HepG2 (cell line): ENCODE data around the gene BRAT1. TPM values are rescaled to one million over a fixed set of nuclear protein-coding genes. Genes with fewer than 3 reads are reported as not detected.

Source experiments
- ATF7-NPFF ChIP-seq: sonication (generic); formaldehyde crosslinking; IDR thresholded peaks from 2 replicates; pipeline ENCODE4 v1.8.1; 2023; ENCODE audit warnings: mild to moderate bottlenecking, low read depth, missing genetic modification reagents, moderate library complexity
- HNRNPK ChIP-seq: fragments of 200-400 bp; formaldehyde crosslinking; IDR thresholded peaks from 2 replicates; pipeline ENCODE4 v1.6.1; 2018; ENCODE audit warnings: low read length, low read depth, moderate library complexity, mild to moderate bottlenecking; ENCODE audit not compliant: poor library complexity, severe bottlenecking
- MAFG ChIP-seq: sonication (generic); formaldehyde crosslinking; IDR thresholded peaks from 2 replicates; pipeline ENCODE4 v1.5.1; 2020; ENCODE audit warnings: mild to moderate bottlenecking, missing genetic modification reagents
- RBFOX2 ChIP-seq: fragments of 200-400 bp; formaldehyde crosslinking; IDR thresholded peaks from 2 replicates; pipeline ENCODE4 v1.6.1; 2017; ENCODE audit warnings: low read depth, mild to moderate bottlenecking, low read length
- ZNF205 ChIP-seq: IDR thresholded peaks from 2 replicates; pipeline ENCODE4 v1.6.1; 2018; ENCODE audit warnings: missing biosample characterization, missing genetic modification reagents
- ZNF460 ChIP-seq: sonication (generic); formaldehyde crosslinking; IDR thresholded peaks from 2 replicates; pipeline ENCODE4 v1.5.1; 2020; ENCODE audit warnings: missing genetic modification reagents, mild to moderate bottlenecking, borderline replicate concordance
- ZNF567 ChIP-seq: sonication (generic); formaldehyde crosslinking; IDR thresholded peaks from 2 replicates; pipeline ENCODE4 v1.8.1; 2023; ENCODE audit warnings: mild to moderate bottlenecking, missing genetic modification reagents, borderline replicate concordance
- ZNF598 ChIP-seq: sonication (generic); formaldehyde crosslinking; IDR thresholded peaks from 2 replicates; pipeline ENCODE4 v1.5.1; 2020; ENCODE audit warnings: mild to moderate bottlenecking, missing genetic modification reagents, borderline replicate concordance
- ZNF816 ChIP-seq: sonication (generic); formaldehyde crosslinking; IDR thresholded peaks from 2 replicates; pipeline ENCODE4 v1.8.0; 2022; ENCODE audit warnings: missing genetic modification reagents, mild to moderate bottlenecking, borderline replicate concordance
- polyA plus RNA-seq, 8 experiments: library from polyadenylated mRNA; depleted of rRNA in 3 of 8; stranded (reverse) in 7 of 8; unstranded in 1 of 8; fragments of >200 nt; fragmentation: Illumina TruSeq in 4 of 8; extraction: Trizol in 4 of 8; gene quantifications; 2 replicates each; pipeline versions ENCODE4 v1.2.1 to v1.2.3, GENCODE V29; 2011 to 2016; ENCODE audit warnings: low read depth in 4 of 8, missing spikeins in 1 of 8, mixed read lengths in 1 of 8; ENCODE audit not compliant: insufficient read depth in 1 of 8
- total RNA-seq, 5 experiments: library from RNA; depleted of rRNA; stranded (reverse); fragments of >200 nt; fragmentation: Illumina TruSeq; extraction: Trizol; gene quantifications; 2 replicates each; pipeline ENCODE4 v1.2.3, GENCODE V29; 2016; ENCODE audit warnings: low read depth in 1 of 5
- TF ChIP-seq, protein P1 (sequence below): sonication (generic); formaldehyde crosslinking; IDR thresholded peaks from 2 replicates; pipeline ENCODE4 v1.4.0; 2020; ENCODE audit warnings: missing genetic modification reagents
- TF ChIP-seq, protein P2 (sequence below): sonication (generic); formaldehyde crosslinking; IDR thresholded peaks from 2 replicates; pipeline ENCODE4 v1.5.0; 2020; ENCODE audit warnings: missing genetic modification reagents, mild to moderate bottlenecking, borderline replicate concordance
- TF ChIP-seq, protein P3 (sequence below): sonication (generic); formaldehyde crosslinking; IDR thresholded peaks from 2 replicates; pipeline ENCODE4 v1.4.0; 2020; ENCODE audit warnings: missing genetic modification reagents
- TF ChIP-seq, protein P4 (sequence below): sonication (generic); formaldehyde crosslinking; IDR thresholded peaks from 2 replicates; pipeline ENCODE4 v1.4.0; 2020; ENCODE audit warnings: missing genetic modification reagents, borderline replicate concordance
- TF ChIP-seq, protein P5 (sequence below): sonication (generic); formaldehyde crosslinking; IDR thresholded peaks from 2 replicates; pipeline ENCODE4 v1.5.0; 2020; ENCODE audit warnings: mild to moderate bottlenecking, missing genetic modification reagents

The BRAT1 gene
- total and polyA plus RNA-seq, 2 of the 13 experiments (the other 11 are each of a cell fraction or from before 2014, with no cell fraction given): 10.2 to 20.3 TPM

DNA sequence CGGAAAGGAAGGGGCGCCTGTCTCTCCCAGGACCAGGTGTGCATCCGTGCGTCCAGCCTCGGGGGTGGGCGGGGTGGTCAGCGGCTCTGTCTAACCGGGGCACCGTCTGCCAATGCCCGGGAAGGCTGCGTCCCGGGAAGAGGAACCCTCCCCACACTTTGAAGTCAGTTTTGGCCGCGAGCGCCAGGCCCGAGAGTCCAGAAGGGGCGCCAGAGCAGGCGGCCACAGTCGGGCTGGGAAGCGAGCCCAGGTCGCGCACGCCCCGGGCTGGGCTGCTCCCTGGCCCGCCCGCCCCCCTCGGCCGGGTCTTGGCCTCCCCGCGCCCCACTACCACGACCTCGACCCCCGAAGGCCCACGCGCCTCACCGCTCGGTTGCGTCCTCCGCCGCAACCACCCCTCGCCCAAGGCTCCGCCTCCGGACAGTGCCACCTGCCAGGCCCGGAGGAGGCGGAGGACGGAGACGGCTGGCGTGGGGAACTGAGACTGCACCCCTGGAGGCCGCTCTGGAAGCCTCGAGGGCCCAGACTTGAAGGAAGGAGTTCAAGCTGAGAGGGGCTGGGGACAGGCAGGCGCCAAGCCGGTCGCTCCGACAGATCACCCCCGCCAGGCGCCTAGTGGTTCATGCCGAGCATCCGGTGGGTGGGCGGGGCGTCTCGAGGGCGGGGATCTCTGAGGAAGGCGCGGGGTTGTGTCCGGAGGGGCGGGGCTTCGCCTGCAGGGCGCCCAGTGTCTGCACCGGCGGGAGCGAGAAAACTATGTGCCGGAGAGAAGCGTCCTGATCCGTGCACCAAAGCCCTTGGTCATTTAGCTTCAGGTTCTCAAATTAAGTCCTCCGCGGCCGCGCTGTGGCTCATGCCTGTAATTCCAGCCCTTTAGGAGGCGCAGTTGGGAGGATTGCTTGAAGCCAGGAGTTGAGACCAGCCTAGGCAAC is at the start of gene BRAT1 (continued):
- TF ChIP-seq, protein P1, sequence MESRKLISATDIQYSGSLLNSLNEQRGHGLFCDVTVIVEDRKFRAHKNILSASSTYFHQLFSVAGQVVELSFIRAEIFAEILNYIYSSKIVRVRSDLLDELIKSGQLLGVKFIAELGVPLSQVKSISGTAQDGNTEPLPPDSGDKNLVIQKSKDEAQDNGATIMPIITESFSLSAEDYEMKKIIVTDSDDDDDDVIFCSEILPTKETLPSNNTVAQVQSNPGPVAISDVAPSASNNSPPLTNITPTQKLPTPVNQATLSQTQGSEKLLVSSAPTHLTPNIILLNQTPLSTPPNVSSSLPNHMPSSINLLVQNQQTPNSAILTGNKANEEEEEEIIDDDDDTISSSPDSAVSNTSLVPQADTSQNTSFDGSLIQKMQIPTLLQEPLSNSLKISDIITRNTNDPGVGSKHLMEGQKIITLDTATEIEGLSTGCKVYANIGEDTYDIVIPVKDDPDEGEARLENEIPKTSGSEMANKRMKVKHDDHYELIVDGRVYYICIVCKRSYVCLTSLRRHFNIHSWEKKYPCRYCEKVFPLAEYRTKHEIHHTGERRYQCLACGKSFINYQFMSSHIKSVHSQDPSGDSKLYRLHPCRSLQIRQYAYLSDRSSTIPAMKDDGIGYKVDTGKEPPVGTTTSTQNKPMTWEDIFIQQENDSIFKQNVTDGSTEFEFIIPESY (CRISPR knock-in tag): peak; percentile 7; the same call in 1 of the 2 replicates
- TF ChIP-seq, protein P2, sequence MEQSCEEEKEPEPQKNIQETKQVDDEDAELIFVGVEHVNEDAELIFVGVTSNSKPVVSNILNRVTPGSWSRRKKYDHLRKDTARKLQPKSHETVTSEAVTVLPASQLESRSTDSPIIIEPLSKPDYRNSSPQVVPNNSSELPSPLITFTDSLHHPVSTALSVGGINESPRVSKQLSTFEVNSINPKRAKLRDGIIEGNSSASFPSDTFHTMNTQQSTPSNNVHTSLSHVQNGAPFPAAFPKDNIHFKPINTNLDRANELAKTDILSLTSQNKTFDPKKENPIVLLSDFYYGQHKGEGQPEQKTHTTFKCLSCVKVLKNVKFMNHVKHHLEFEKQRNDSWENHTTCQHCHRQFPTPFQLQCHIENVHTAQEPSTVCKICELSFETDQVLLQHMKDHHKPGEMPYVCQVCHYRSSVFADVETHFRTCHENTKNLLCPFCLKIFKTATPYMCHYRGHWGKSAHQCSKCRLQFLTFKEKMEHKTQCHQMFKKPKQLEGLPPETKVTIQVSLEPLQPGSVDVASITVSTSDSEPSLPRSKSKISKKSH: peak; percentile 70; the same call in 1 of the 2 replicates
- TF ChIP-seq RBFOX2 (peak; percentile 90), ZNF816 (CRISPR knock-in tag) (0 out of 2 replicates have a peak, but pooled peaks have one; percentile 48), ZNF567 (CRISPR knock-in tag) (0 out of 2 replicates have a peak, but pooled peaks have one; percentile 78), ATF7-NPFF (CRISPR knock-in tag) (peak; percentile 19; the same call in 1 of the 2 replicates), ZNF460 (no peak), HNRNPK (peak; percentile 57), ZNF205 (CRISPR knock-in tag) (0 out of 2 replicates have a peak, but pooled peaks have one; percentile 29), ZNF598 (peak; percentile 43; the same call in 1 of the 2 replicates), MAFG (CRISPR knock-in tag) (no peak)
- TF ChIP-seq, protein P3, sequence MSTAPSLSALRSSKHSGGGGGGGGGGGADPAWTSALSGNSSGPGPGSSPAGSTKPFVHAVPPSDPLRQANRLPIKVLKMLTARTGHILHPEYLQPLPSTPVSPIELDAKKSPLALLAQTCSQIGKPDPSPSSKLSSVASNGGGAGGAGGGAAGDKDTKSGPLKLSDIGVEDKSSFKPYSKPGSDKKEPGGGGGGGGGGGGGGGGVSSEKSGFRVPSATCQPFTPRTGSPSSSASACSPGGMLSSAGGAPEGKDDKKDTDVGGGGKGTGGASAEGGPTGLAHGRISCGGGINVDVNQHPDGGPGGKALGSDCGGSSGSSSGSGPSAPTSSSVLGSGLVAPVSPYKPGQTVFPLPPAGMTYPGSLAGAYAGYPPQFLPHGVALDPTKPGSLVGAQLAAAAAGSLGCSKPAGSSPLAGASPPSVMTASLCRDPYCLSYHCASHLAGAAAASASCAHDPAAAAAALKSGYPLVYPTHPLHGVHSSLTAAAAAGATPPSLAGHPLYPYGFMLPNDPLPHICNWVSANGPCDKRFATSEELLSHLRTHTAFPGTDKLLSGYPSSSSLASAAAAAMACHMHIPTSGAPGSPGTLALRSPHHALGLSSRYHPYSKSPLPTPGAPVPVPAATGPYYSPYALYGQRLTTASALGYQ (CRISPR knock-in tag): no peak
- TF ChIP-seq, protein P4, sequence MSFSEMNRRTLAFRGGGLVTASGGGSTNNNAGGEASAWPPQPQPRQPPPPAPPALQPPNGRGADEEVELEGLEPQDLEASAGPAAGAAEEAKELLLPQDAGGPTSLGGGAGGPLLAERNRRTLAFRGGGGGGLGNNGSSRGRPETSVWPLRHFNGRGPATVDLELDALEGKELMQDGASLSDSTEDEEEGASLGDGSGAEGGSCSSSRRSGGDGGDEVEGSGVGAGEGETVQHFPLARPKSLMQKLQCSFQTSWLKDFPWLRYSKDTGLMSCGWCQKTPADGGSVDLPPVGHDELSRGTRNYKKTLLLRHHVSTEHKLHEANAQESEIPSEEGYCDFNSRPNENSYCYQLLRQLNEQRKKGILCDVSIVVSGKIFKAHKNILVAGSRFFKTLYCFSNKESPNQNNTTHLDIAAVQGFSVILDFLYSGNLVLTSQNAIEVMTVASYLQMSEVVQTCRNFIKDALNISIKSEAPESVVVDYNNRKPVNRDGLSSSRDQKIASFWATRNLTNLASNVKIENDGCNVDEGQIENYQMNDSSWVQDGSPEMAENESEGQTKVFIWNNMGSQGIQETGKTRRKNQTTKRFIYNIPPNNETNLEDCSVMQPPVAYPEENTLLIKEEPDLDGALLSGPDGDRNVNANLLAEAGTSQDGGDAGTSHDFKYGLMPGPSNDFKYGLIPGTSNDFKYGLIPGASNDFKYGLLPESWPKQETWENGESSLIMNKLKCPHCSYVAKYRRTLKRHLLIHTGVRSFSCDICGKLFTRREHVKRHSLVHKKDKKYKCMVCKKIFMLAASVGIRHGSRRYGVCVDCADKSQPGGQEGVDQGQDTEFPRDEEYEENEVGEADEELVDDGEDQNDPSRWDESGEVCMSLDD (CRISPR knock-in tag): 0 out of 2 replicates have a peak, but pooled peaks have one; percentile 40
- TF ChIP-seq, protein P5, sequence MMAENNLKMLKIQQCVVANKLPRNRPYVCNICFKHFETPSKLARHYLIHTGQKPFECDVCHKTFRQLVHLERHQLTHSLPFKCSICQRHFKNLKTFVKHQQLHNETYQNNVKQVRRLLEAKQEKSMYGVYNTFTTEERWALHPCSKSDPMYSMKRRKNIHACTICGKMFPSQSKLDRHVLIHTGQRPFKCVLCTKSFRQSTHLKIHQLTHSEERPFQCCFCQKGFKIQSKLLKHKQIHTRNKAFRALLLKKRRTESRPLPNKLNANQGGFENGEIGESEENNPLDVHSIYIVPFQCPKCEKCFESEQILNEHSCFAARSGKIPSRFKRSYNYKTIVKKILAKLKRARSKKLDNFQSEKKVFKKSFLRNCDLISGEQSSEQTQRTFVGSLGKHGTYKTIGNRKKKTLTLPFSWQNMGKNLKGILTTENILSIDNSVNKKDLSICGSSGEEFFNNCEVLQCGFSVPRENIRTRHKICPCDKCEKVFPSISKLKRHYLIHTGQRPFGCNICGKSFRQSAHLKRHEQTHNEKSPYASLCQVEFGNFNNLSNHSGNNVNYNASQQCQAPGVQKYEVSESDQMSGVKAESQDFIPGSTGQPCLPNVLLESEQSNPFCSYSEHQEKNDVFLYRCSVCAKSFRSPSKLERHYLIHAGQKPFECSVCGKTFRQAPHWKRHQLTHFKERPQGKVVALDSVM (CRISPR knock-in tag): peak; percentile 65; the same call in 1 of the 2 replicates
